Right lobe of liver (tissue), 4 donors: ENCODE results near the gene IFITM10.

ENCODE experiments used
- CTCF ChIP-seq, 4 donors: fragments of 200-600 bp in 3 of 4; fragments of 450-650 bp in 1 of 4; IDR thresholded peaks; one replicate each; pipeline versions ENCODE4 v1.5.1 to v1.8.0; 2016 to 2022; ENCODE audit warnings: antibody characterized with exemption in 4 of 4, mild to moderate bottlenecking in 2 of 4
- POLR2A ChIP-seq: fragments of 450-650 bp; IDR thresholded peaks from one replicate; pipeline ENCODE4 v1.6.1; 2017; ENCODE audit warnings: antibody characterized with exemption, mild to moderate bottlenecking
- donor health status: DM: no; HTN: no; CAD: no.
- donor health status: DM: no; HTN: no; CAD: no.
- donor health status: DM: no; HTN: yes; CAD: no.

GRCh38 chr11:1760351-1761109 is 10.1 kb upstream of the IFITM10 start:
- TF ChIP-seq POLR2A (peak; percentile 37), CTCF (IDR thresholded peaks at IDR 0.05) (no peak)
